Small intestine (tissue), 7 donors: ENCODE results near the gene ZNF608. TPM values are rescaled to one million over a fixed set of nuclear protein-coding genes. Genes with fewer than 3 reads are reported as not detected.
A peak's percentile ranks its signal among the peaks of the same experiment; 100 is the strongest.

ENCODE experiments used
- DNase-seq, 2 donors: peaks; one replicate each; pipeline versions ENCODE4 v3.0.0 to v3.0.0-alpha.2; 2013
- FAIRE-seq: peaks from 2 replicates; lab custom pipeline; 2012; peaks lifted over from hg19 to GRCh38; lab: Jason Lieb, UNC
- H3K27ac ChIP-seq, 3 donors: one replicate each; pipeline ENCODE4 v1.5.1; 2013; ENCODE audit warnings: low read length in 2 of 3, mild to moderate bottlenecking in 2 of 3, control low read depth in 1 of 3, inconsistent platforms in 1 of 3, low read depth in 1 of 3, moderate library complexity in 1 of 3
- H3K27me3 ChIP-seq, 3 donors: one replicate each; pipeline ENCODE4 v1.6.1; 2013; ENCODE audit warnings: low read length in 3 of 3, inconsistent platforms in 1 of 3; ENCODE audit not compliant: control insufficient read depth in 3 of 3, insufficient read depth in 3 of 3
- H3K36me3 ChIP-seq, 3 donors: one replicate each; pipeline ENCODE4 v1.6.1; 2013; ENCODE audit warnings: low read length in 3 of 3, inconsistent platforms in 1 of 3, low read depth in 1 of 3, mild to moderate bottlenecking in 1 of 3, moderate library complexity in 1 of 3; ENCODE audit not compliant: control insufficient read depth in 3 of 3, insufficient read depth in 2 of 3
- H3K4me1 ChIP-seq, 3 donors: one replicate each; pipeline ENCODE4 v1.6.1; 2013; ENCODE audit warnings: low read length in 2 of 3, inconsistent platforms in 1 of 3, low read depth in 1 of 3, mild to moderate bottlenecking in 1 of 3, moderate library complexity in 1 of 3; ENCODE audit not compliant: control insufficient read depth in 3 of 3, insufficient read depth in 2 of 3
- H3K4me3 ChIP-seq, 3 donors: one replicate each; pipeline ENCODE4 v1.5.1; 2013; ENCODE audit warnings: low read length in 3 of 3, control low read depth in 1 of 3, inconsistent platforms in 1 of 3, low read depth in 1 of 3, mild to moderate bottlenecking in 1 of 3, moderate library complexity in 1 of 3
- H3K9me3 ChIP-seq, 2 donors: one replicate each; pipeline ENCODE4 v1.6.1; 2013; ENCODE audit warnings: low read depth in 1 of 2, low read length in 1 of 2; ENCODE audit not compliant: control insufficient read depth in 2 of 2, insufficient read depth in 1 of 2
- WGBS, 3 donors: extraction: QIAGEN DNeasy Blood & Tissue Kit; methylation state at CpG; one replicate each; pipeline ENCODE4 v1.1.7; 2013; 5-methylcytosine and 5-hydroxymethylcytosine counted together
- polyA plus RNA-seq, 4 donors: library from polyadenylated mRNA; stranded (reverse) in 3 of 4; unstranded in 1 of 4; fragments of 200-250 nt in 3 of 4; fragments of 120-200 nt in 1 of 4; gene quantifications; one replicate each; pipeline versions ENCODE4 v1.2.1 to v1.2.3, GENCODE V29; 2013
- donor health status: healthy with polysubstance abuse.
- donor health status: control.
- donor health status: control.
- donor health status: Bipolar disorder and iron deficiency.
- donor health status: healthy.

The ZNF608 gene
- polyA plus RNA-seq, 4 donors: 5.7 to 47.1 (median 12.7) TPM

- Histone ChIP-seq H3K9me3 (no peaks in the 10 kb centered on the region), H3K27me3 (no peaks in the 10 kb centered on the region), H3K4me1 (peaks cover 10 to 47% (median 11%) of the 10 kb centered on the region in 3 donors), H3K27ac (peak overlapping the region in 1 of 3 donors; percentile 66), H3K4me3 (no peak overlapping the region), H3K36me3 (peaks cover 0 to 13% (median 0%) of the 10 kb centered on the region in 3 donors)
- DNase-seq: no peak
- no peak for FAIRE-seq
- WGBS, 3 donors: 36 to 66% (median 48%) methylated on average over 8 of the region's 8 CpGs
These were observed 25.2 kb downstream of the ZNF608 start for GRCh38 chr5:124721229-124721735.

GRCh38 chr5:124720593-124720992 lies 25.8 kb downstream of the ZNF608 start:
- H3K4me1 ChIP-seq: peaks cover 9 to 47% (median 10%) of the 10 kb centered on the region in 3 donors
- DNase-seq (peak; percentile 47 to 70), FAIRE-seq (no peak)
- no peaks in the 10 kb centered on the region for H3K9me3 ChIP-seq
- peaks cover 0 to 13% (median 0%) of the 10 kb centered on the region in 3 donors for H3K36me3 ChIP-seq
- WGBS, 3 donors: 15 to 64% (median 19%) methylated on average over 4 of the region's 4 CpGs
- H3K27ac ChIP-seq: peak overlapping the region in 1 of 3 donors; percentile 66
- no peak overlapping the region for H3K4me3 ChIP-seq
- no peaks in the 10 kb centered on the region for H3K27me3 ChIP-seq

GRCh38 chr5:124719113-124719967 lies 27.1 kb downstream of the ZNF608 start:
- Histone ChIP-seq H3K9me3 (no peaks in the 10 kb centered on the region), H3K27ac (peak overlapping the region; percentile 8 to 61 (median 54)), H3K27me3 (no peaks in the 10 kb centered on the region), H3K4me1 (peaks cover 9 to 47% (median 10%) of the 10 kb centered on the region in 3 donors), H3K4me3 (no peak overlapping the region), H3K36me3 (peaks cover 0 to 11% (median 0%) of the 10 kb centered on the region in 3 donors)
- DNase-seq: peak in 1 of 2 donors; percentile 52
- 19 to 56% (median 40%) methylated on average over 4 of the region's 4 CpGs for WGBS, 3 donors
- no peak for FAIRE-seq

GRCh38 chr5:124718380-124718789 lies 28.1 kb downstream of the ZNF608 start:
- no peaks in the 10 kb centered on the region for H3K9me3 ChIP-seq
- 12 to 26% (median 15%) methylated on average over 2 of the region's 2 CpGs for WGBS, 3 donors
- no peaks in the 10 kb centered on the region for H3K27me3 ChIP-seq
- peaks cover 0 to 11% (median 0%) of the 10 kb centered on the region in 3 donors for H3K36me3 ChIP-seq
- FAIRE-seq: no peak
- H3K4me1 ChIP-seq: peaks cover 9 to 45% (median 10%) of the 10 kb centered on the region in 3 donors
- DNase-seq: peak in 1 of 2 donors; percentile 51
- no peak overlapping the region for H3K4me3 ChIP-seq
- peak overlapping the region in 1 of 3 donors; percentile 61 for H3K27ac ChIP-seq

- Histone ChIP-seq H3K36me3 (peaks cover 0 to 23% (median 0%) of the 10 kb centered on the region in 3 donors), H3K4me3 (no peak overlapping the region), H3K4me1 (peaks cover 9 to 30% (median 10%) of the 10 kb centered on the region in 3 donors), H3K27me3 (no peaks in the 10 kb centered on the region), H3K27ac (no peak overlapping the region), H3K9me3 (no peaks in the 10 kb centered on the region)
- no peak for DNase-seq
- WGBS, 3 donors: 90 to 96% (median 90%) methylated on average over 1 of the region's 1 CpG
- FAIRE-seq: no peak
These were observed 30.3 kb downstream of the ZNF608 start for GRCh38 chr5:124716169-124716568.

GRCh38 chr5:124714910-124715309 lies 31.5 kb downstream of the ZNF608 start:
- Histone ChIP-seq H3K4me3 (no peak overlapping the region), H3K36me3 (peaks cover 0 to 23% (median 0%) of the 10 kb centered on the region in 3 donors), H3K4me1 (peaks cover 9 to 25% (median 10%) of the 10 kb centered on the region in 3 donors), H3K27ac (no peak overlapping the region), H3K27me3 (no peaks in the 10 kb centered on the region), H3K9me3 (no peaks in the 10 kb centered on the region)
- FAIRE-seq: no peak
- DNase-seq: no peak

GRCh38 chr5:124713595-124713994 lies 32.8 kb downstream of the ZNF608 start:
- FAIRE-seq (no peak), DNase-seq (no peak)
- no peaks in the 10 kb centered on the region for H3K9me3 ChIP-seq
- WGBS, 3 donors: 64 to 69% (median 66%) methylated on average over 2 of the region's 2 CpGs
- H3K27me3 ChIP-seq: no peaks in the 10 kb centered on the region
- H3K27ac ChIP-seq: no peak overlapping the region
- no peak overlapping the region for H3K4me3 ChIP-seq
- H3K4me1 ChIP-seq: peaks cover 3 to 16% (median 8%) of the 10 kb centered on the region in 3 donors
- H3K36me3 ChIP-seq: peaks cover 0 to 23% (median 0%) of the 10 kb centered on the region in 3 donors

GRCh38 chr5:124712731-124713305 lies 33.6 kb downstream of the ZNF608 start:
- WGBS, 3 donors: 92 to 93% (median 93%) methylated on average over 2 of the region's 2 CpGs
- FAIRE-seq (no peak), DNase-seq (no peak)
- Histone ChIP-seq H3K9me3 (no peaks in the 10 kb centered on the region), H3K27me3 (no peaks in the 10 kb centered on the region), H3K27ac (no peak overlapping the region), H3K4me3 (no peak overlapping the region), H3K4me1 (peaks cover 2 to 10% (median 3%) of the 10 kb centered on the region in 3 donors), H3K36me3 (peaks cover 0 to 21% (median 0%) of the 10 kb centered on the region in 3 donors)
